ENCODE measurements around the gene SIAH2. TPM values are rescaled to one million over a fixed set of nuclear protein-coding genes. Genes with fewer than 3 reads are reported as not detected.

SIAH2 gene
- total and polyA plus RNA-seq, 9 of the 15 experiments (the other 6 are each of a cell fraction or from before 2014, with no cell fraction given), result 4.8 to 39.0 (median 29.9) TPM

DNA sequence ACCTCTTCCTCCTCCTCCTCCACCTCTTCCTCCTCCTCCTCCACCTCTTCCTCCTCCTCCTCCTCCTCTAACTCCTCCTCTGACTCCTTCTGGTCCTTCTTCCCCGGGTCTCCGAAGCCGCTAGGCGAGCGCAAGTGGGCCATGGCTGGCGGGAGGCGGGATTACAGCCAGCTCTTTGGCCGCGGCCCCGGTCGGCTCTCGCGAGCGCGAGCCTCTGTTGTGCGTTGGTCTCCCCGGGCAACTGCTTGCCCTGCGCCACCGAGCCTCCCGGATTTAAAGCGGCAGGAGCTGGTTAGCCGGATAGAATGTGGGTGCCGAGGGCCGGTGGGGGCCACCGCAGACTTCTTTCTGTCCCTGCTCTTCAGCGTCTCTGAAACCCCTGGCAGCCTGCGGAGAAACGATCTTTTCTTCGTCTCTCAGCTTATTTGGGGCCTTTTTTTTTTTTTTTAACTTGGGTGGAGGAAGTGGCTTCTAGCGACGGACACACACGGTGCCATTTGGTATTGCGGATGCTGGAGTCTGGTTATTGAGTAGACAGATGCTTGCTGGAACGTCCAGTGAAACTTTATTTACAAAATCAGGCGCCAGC, 59.1 kb downstream of the SIAH2 start, which contains the start of gene ERICH6 (continued):
- no peak for TF ChIP-seq ELF2 (CRISPR knock-in tag; IDR thresholded peaks at IDR 0.05)
- TF ChIP-seq TRIM24 (IDR thresholded peaks at IDR 0.05), result no peak
- TF ChIP-seq POLR2H (tag; IDR thresholded peaks at IDR 0.05; ENCODE audit: low read depth), result no peak
- TF ChIP-seq ZBTB26 (CRISPR knock-in tag; IDR thresholded peaks at IDR 0.05), result no peak
- no peak for TF ChIP-seq EP300 (IDR thresholded peaks at IDR 0.05; ENCODE audit: low read length)
- no peak for TF ChIP-seq U2AF1 (optimal IDR thresholded peaks at IDR 0.05; ENCODE audit: low read depth, low read length)
- TF ChIP-seq, protein P1, sequence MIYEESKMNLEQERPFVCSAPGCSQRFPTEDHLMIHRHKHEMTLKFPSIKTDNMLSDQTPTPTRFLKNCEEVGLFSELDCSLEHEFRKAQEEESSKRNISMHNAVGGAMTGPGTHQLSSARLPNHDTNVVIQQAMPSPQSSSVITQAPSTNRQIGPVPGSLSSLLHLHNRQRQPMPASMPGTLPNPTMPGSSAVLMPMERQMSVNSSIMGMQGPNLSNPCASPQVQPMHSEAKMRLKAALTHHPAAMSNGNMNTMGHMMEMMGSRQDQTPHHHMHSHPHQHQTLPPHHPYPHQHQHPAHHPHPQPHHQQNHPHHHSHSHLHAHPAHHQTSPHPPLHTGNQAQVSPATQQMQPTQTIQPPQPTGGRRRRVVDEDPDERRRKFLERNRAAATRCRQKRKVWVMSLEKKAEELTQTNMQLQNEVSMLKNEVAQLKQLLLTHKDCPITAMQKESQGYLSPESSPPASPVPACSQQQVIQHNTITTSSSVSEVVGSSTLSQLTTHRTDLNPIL (CRISPR knock-in tag; IDR thresholded peaks at IDR 0.05), result no peak
- no peak for TF ChIP-seq ARID1B (IDR thresholded peaks at IDR 0.05)
- no peak for TF ChIP-seq ETV5 (CRISPR knock-in tag; IDR thresholded peaks at IDR 0.05; ENCODE audit: low read depth)
- peak; percentile 80 for TF ChIP-seq RBFOX2 (IDR thresholded peaks at IDR 0.05; ENCODE audit: low read depth, low read length)
- no peak for TF ChIP-seq NBN (IDR thresholded peaks at IDR 0.05; ENCODE audit: low read depth)
- TF ChIP-seq RBM17 (IDR thresholded peaks at IDR 0.05; ENCODE audit: borderline replicate concordance, low read depth, low read length), result no peak
- TF ChIP-seq, protein P2, sequence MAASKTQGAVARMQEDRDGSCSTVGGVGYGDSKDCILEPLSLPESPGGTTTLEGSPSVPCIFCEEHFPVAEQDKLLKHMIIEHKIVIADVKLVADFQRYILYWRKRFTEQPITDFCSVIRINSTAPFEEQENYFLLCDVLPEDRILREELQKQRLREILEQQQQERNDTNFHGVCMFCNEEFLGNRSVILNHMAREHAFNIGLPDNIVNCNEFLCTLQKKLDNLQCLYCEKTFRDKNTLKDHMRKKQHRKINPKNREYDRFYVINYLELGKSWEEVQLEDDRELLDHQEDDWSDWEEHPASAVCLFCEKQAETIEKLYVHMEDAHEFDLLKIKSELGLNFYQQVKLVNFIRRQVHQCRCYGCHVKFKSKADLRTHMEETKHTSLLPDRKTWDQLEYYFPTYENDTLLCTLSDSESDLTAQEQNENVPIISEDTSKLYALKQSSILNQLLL (CRISPR knock-in tag; IDR thresholded peaks at IDR 0.05; ENCODE audit: borderline replicate concordance), result no peak
- TF ChIP-seq ZNF134 (CRISPR knock-in tag; conservative IDR thresholded peaks at IDR 0.05), result no peak
- peak; percentile 38; the same call in 1 of the 2 replicates for TF ChIP-seq ETV1 (tag; conservative IDR thresholded peaks at IDR 0.05; ENCODE audit: low read depth)
- TF ChIP-seq, protein P3, sequence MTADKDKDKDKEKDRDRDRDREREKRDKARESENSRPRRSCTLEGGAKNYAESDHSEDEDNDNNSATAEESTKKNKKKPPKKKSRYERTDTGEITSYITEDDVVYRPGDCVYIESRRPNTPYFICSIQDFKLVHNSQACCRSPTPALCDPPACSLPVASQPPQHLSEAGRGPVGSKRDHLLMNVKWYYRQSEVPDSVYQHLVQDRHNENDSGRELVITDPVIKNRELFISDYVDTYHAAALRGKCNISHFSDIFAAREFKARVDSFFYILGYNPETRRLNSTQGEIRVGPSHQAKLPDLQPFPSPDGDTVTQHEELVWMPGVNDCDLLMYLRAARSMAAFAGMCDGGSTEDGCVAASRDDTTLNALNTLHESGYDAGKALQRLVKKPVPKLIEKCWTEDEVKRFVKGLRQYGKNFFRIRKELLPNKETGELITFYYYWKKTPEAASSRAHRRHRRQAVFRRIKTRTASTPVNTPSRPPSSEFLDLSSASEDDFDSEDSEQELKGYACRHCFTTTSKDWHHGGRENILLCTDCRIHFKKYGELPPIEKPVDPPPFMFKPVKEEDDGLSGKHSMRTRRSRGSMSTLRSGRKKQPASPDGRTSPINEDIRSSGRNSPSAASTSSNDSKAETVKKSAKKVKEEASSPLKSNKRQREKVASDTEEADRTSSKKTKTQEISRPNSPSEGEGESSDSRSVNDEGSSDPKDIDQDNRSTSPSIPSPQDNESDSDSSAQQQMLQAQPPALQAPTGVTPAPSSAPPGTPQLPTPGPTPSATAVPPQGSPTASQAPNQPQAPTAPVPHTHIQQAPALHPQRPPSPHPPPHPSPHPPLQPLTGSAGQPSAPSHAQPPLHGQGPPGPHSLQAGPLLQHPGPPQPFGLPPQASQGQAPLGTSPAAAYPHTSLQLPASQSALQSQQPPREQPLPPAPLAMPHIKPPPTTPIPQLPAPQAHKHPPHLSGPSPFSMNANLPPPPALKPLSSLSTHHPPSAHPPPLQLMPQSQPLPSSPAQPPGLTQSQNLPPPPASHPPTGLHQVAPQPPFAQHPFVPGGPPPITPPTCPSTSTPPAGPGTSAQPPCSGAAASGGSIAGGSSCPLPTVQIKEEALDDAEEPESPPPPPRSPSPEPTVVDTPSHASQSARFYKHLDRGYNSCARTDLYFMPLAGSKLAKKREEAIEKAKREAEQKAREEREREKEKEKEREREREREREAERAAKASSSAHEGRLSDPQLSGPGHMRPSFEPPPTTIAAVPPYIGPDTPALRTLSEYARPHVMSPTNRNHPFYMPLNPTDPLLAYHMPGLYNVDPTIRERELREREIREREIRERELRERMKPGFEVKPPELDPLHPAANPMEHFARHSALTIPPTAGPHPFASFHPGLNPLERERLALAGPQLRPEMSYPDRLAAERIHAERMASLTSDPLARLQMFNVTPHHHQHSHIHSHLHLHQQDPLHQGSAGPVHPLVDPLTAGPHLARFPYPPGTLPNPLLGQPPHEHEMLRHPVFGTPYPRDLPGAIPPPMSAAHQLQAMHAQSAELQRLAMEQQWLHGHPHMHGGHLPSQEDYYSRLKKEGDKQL (CRISPR knock-in tag; IDR thresholded peaks at IDR 0.05; ENCODE audit: borderline replicate concordance), result no peak
- no peak for TF ChIP-seq XRCC5 (IDR thresholded peaks at IDR 0.05; ENCODE audit: low read depth, low read length)
- TF ChIP-seq RFX7 (CRISPR knock-in tag; IDR thresholded peaks at IDR 0.05), result no peak
- no peak for TF ChIP-seq PHF21A (IDR thresholded peaks at IDR 0.05; ENCODE audit: borderline replicate concordance, low read depth)
- no peak for TF ChIP-seq NCOA6 (IDR thresholded peaks at IDR 0.05)
- TF ChIP-seq POLR2B (IDR thresholded peaks at IDR 0.05; ENCODE audit: low read depth, partially characterized antibody), result no peak
